GM19468 (cell line): Measurements from ENCODE around the gene PAX6.

Experiments
- ATAC-seq: cut with Tn5 transposase; IDR thresholded peaks from one replicate; pipeline ENCODE4 v1.9.1; 2021; ENCODE audit warnings: mild to moderate bottlenecking, moderate library complexity, moderate number of reproducible peaks; ENCODE audit not compliant: unreplicated experiment; ENCODE audit errors: extremely low read depth

Gene PAX6

GRCh38 chr11:31799435-31800397 is 11.4 kb downstream of the PAX6 start:
- ATAC-seq, result no peak

GRCh38 chr11:31798554-31799434 is 12.3 kb downstream of the PAX6 start:
- ATAC-seq, result no peak

- ATAC-seq, result no peak
These were observed 13.0 kb downstream of the PAX6 start for GRCh38 chr11:31798057-31798553.

GRCh38 chr11:31797190-31798056 is 13.7 kb downstream of the PAX6 start:
- ATAC-seq, result no peak

GRCh38 chr11:31796499-31797189 is 14.5 kb downstream of the PAX6 start:
- no peak for ATAC-seq

- no peak for ATAC-seq
These were observed 15.2 kb downstream of the PAX6 start for GRCh38 chr11:31795706-31796498.

GRCh38 chr11:31794548-31794947 is 16.6 kb downstream of the PAX6 start:
- no peak for ATAC-seq

GRCh38 chr11:31793264-31793663 is 17.9 kb downstream of the PAX6 start:
- ATAC-seq, result no peak

GRCh38 chr11:31792456-31792855 is 18.7 kb downstream of the PAX6 start:
- ATAC-seq, result no peak

- no peak for ATAC-seq
These were observed 19.1 kb downstream of the PAX6 start for GRCh38 chr11:31792036-31792435.

GRCh38 chr11:31790649-31791048 is 20.5 kb downstream of the PAX6 start:
- no peak for ATAC-seq

GRCh38 chr11:31788085-31788484 is 23.0 kb downstream of the PAX6 start:
- no peak for ATAC-seq

- ATAC-seq, result no peak
These were observed 24.0 kb downstream of the PAX6 start for GRCh38 chr11:31786996-31787685.

- no peak for ATAC-seq
These were observed 26.5 kb downstream of the PAX6 start for GRCh38 chr11:31784611-31785010.

GRCh38 chr11:31783252-31783651 is 27.9 kb downstream of the PAX6 start:
- ATAC-seq, result no peak

GRCh38 chr11:31782257-31782656 is 28.9 kb downstream of the PAX6 start:
- no peak for ATAC-seq

- ATAC-seq, result no peak
These were observed 30.6 kb downstream of the PAX6 start for GRCh38 chr11:31780480-31780971.

GRCh38 chr11:31780078-31780477 is 31.0 kb downstream of the PAX6 start:
- no peak for ATAC-seq
